OCI-LY7 (cell line): ENCODE results near the gene VPS26C.

Source experiments
- CTCF ChIP-seq: fragments of 200-600 bp; sonication (generic); conservative IDR thresholded peaks from 2 replicates; pipeline ENCODE4 v1.5.1; 2014; ENCODE audit warnings: mild to moderate bottlenecking, antibody characterized with exemption, low read length, moderate library complexity, mixed read lengths
- EZH2phosphoT487 ChIP-seq: fragments of 200-600 bp; sonication (generic); IDR thresholded peaks from 2 replicates; pipeline ENCODE4 v1.6.1; 2018; ENCODE audit warnings: low read depth, borderline replicate concordance, mild to moderate bottlenecking, mixed run types, antibody characterized with exemption, low read length, moderate library complexity, mixed read lengths

- TF ChIP-seq CTCF (no peak), EZH2phosphoT487 (no peak)
These were observed 83.4 kb downstream of the VPS26C start for GRCh38 chr21:37183749-37184148.
